ENCODE measurements around the gene IL1RAPL2.

DNA sequence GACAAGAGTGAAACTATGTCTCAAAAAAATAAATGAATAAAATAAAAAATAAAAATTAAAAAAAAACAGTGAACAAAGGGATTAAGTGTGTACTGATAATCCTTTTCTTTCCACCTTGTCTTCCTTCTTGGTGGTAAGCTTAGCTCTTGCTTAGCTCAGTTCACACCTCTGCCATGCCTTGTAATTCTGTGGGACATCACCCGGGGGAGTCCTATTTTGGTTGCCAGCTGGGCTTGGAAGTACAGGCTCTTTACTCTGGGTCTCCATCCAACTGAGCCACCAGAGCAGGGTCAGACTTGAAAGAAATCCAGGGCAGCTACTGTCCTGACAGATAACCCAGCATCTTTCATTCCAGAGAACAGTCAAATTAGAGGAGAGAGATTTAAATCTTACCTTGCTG lies 858.7 kb downstream of the IL1RAPL2 start:
- no peak for TF ChIP-seq NFIC (IDR thresholded peaks at IDR 0.05)
- no peak for TF ChIP-seq EP300 (IDR thresholded peaks at IDR 0.05; ENCODE audit: borderline replicate concordance)
- TF ChIP-seq RAD21 (IDR thresholded peaks at IDR 0.05; ENCODE audit: low read depth): no peak
- TF ChIP-seq, protein P1, sequence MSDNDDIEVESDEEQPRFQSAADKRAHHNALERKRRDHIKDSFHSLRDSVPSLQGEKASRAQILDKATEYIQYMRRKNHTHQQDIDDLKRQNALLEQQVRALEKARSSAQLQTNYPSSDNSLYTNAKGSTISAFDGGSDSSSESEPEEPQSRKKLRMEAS (IDR thresholded peaks at IDR 0.05): no peak
- TF ChIP-seq, protein P2, sequence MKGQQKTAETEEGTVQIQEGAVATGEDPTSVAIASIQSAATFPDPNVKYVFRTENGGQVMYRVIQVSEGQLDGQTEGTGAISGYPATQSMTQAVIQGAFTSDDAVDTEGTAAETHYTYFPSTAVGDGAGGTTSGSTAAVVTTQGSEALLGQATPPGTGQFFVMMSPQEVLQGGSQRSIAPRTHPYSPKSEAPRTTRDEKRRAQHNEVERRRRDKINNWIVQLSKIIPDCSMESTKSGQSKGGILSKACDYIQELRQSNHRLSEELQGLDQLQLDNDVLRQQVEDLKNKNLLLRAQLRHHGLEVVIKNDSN (IDR thresholded peaks at IDR 0.05): no peak
- TF ChIP-seq, protein P3, sequence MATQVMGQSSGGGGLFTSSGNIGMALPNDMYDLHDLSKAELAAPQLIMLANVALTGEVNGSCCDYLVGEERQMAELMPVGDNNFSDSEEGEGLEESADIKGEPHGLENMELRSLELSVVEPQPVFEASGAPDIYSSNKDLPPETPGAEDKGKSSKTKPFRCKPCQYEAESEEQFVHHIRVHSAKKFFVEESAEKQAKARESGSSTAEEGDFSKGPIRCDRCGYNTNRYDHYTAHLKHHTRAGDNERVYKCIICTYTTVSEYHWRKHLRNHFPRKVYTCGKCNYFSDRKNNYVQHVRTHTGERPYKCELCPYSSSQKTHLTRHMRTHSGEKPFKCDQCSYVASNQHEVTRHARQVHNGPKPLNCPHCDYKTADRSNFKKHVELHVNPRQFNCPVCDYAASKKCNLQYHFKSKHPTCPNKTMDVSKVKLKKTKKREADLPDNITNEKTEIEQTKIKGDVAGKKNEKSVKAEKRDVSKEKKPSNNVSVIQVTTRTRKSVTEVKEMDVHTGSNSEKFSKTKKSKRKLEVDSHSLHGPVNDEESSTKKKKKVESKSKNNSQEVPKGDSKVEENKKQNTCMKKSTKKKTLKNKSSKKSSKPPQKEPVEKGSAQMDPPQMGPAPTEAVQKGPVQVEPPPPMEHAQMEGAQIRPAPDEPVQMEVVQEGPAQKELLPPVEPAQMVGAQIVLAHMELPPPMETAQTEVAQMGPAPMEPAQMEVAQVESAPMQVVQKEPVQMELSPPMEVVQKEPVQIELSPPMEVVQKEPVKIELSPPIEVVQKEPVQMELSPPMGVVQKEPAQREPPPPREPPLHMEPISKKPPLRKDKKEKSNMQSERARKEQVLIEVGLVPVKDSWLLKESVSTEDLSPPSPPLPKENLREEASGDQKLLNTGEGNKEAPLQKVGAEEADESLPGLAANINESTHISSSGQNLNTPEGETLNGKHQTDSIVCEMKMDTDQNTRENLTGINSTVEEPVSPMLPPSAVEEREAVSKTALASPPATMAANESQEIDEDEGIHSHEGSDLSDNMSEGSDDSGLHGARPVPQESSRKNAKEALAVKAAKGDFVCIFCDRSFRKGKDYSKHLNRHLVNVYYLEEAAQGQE (IDR thresholded peaks at IDR 0.05; ENCODE audit: low read depth): no peak
- TF ChIP-seq YY1 (IDR thresholded peaks at IDR 0.05; ENCODE audit: low read depth): no peak
- no peak for TF ChIP-seq TEAD4 (IDR thresholded peaks at IDR 0.05)
- no peak for TF ChIP-seq CREB1 (IDR thresholded peaks at IDR 0.05; ENCODE audit: low read depth)
- TF ChIP-seq TCF12 (IDR thresholded peaks at IDR 0.05; ENCODE audit: low read depth): no peak
- TF ChIP-seq FOXM1 (IDR thresholded peaks at IDR 0.05; ENCODE audit: borderline replicate concordance, low read depth): no peak
- no peak for TF ChIP-seq CEBPB (IDR thresholded peaks at IDR 0.05)
- TF ChIP-seq TAF1 (IDR thresholded peaks at IDR 0.05; ENCODE audit: low read depth): no peak
